DMS114 treated with DMSO at 0.1 percent for 48 hours (cell line): ENCODE data around the gene LCA5L.
"Not testable (repeated sequence)": the region's sequence is repeated elsewhere in the genome, so short reads cannot be mapped to it uniquely, and the experiment has no call there.

Experiments
- DNase-seq: peaks from one replicate; lab custom pipeline; 2025; ENCODE audit not compliant: unreplicated experiment; lab: John Stamatoyannopoulos, UW

Gene LCA5L

DNA sequence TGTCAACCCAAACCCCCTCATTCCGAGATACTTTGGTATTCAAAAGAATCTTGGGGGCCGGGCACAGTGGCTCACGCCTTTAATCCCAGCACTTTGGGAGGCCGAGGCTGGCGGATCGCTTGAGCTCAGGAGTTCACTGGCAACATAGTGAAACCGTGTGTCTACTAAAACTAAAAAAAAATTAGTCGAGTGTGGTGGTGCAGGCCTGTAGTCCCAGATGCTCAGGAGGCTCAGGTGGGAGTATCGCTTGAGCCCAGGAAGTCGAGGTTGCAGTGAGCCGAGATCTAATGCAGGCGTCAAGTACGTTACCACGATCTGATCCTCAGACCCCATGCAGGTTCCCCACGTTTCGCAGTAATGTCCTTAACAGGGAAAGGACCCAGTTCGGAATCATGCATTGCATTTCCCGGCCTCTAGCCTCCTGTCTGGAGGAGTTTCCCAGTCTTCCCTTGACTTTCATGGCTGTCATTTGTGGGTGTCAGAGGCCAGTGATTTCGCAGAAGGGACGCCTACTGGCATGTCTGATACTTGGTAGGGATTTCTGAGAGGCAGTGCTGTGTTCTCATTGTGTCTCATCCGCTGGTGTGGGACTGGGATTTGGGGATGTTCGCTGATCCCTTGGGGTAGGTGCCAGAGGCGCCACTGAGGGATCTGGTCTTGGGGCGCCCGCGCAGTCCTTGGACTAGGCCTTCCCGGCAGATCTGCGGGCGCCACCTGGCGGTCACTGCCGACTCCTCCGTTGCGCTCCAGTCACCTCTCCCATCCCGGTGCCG lies 57.4 kb downstream of the LCA5L start:
- DNase-seq, result peak; percentile 59

DNA sequence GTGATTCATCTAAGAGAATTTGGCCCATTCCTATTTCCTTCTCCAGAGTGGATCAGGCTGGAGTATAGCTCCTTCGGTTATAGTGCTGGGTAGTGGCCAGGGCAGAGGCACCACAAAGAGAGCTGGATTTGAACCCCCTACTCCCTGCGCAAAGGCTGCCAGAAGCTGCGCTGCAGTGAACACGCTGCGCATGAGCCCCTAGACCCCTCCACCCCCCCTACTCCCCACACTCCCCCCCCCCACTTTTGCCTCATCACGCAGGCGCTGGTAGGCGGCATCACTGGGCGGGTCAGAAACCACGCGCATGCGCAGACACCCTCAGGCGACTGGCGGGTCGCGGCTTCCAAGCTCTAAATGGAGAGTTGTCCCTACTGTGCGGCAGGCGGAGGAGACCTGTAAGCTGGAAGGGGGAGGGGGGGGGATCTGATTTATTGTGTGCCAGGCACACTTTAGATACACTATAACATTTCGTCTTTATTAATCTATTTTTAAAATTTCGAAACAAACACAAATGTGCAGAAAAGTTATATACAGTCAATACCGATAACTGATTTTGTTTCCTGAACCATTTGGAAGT lies 58.0 kb downstream of the LCA5L start:
- peak; percentile 72 for DNase-seq

DNA sequence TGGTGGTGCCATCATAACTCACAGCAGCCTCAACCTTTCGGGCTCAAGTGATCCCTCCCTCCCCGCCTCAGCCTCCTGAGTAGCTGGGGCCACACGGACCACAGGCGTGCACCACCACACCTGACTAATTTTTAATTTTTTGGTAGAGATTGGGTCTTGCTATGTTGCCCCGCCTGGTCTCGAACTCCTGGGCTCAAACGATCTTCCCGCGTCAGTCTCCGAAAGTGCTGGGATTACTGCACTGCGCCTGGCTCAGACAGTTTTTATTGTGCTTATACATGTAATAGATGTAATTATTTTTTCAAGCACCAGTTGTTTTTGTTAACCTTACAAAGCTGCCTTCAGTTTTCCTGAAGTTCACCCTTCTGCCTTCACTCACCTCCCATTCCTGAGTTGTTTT lies 58.7 kb downstream of the LCA5L start:
- no peak for DNase-seq

DNA sequence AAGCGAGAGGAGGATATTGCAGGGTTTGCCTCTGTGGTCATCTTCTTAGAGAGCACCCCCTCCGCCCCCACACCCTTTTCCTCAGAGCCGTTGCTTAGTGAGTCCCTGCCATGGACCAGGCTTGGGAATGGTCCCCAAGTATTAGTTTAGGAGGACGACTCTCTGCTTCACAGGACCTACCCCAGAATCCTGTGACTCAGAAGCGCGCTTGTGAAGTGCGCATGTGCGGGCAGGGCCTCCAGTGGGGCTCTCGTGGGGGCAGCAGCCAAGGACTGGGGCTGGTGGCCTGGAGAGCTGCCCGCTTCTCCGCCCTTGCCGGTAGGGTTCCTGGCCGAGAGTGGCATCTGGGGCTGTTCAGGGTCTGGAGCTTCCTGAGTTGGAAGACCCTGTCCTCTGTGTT lies 59.4 kb downstream of the LCA5L start:
- DNase-seq, result no peak

DNA sequence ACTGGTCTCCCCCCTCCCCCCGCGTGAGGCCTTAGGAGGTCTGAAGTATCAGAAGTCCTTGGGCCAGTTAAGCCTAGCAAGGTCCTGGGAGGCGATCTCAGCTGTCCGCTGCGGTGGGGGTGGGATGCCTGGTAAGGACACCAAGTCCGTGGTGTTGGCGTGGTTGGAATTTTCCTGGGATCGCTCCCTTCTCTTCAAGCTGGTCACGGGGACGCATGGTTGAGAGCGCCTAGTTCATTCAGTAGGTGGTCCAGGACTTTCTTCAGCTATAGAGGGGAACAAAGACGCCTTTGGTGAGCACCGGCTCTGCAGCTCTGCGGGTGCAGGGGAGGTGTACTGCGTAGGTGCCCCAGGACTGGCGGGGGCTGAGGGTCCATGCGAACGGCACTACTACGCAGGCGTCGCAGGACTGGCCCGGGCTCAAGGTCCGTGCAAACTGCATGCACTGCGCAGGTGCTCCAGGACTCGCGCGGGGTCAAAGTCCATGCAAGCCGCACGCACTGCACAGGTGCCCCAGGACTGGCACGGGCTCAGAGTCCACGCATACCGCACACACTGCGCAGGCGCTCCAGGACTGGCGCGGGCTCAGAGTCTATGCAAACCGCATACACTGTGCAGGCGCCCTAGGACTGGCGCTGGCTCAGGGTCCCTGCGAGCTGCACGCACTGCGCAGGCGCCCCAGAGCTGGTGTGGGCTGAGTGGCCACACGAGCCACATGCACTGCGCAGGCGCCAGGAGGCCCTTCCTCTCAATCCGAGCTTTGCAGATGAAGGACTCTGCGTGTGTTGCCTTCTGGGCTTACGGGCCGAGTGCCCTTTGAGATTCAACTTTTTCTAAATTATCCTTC lies 60.1 kb downstream of the LCA5L start:
- no peak for DNase-seq

DNA sequence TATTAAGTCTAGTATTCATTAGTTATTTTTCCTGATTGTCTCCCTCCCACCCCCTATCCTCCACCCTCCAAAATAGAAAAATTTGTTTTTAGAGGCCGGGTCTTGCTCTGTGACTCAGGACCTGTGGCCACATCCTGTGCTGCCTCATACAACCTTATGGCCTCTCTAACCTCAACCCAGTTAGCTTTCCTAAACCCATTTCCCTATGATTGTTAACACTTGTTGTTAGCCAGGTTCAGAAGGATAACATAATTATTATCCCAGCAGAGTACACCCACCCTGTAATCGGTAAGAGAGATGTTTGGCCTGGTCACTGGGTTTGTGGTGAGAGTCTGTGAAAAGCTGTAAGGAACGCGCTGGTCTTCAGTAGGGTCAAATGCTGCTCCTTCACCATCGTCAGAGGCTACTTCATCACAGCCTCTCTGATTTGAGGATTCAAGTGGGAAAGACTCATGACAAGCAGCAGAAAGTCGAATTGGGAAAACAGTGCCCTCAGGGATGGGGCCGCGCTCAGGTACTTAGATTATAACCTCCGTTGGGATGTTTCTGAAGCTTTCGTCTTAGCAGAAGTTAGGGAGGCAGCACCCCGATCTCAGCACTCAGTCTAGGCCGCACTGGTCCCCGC lies 60.8 kb downstream of the LCA5L start:
- DNase-seq, result no peak

DNA sequence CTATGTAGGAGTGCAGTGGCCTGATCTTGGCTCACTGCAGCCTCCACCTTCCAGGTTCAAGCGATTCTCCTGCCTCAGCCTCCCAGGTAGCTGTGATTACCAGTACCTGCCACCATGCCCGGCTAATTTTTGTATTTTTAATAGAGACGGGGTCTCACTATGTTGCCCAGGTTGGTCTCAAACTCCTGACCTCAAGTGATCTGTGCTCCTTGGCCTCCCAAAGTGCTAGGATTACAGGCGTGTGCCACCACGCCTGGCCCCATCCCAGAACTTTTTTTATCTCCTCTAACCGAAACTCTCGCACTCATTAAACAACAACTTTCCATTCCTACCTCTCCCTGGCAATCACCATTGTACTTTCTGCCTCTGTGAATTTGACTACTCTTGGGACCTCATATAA lies 63.5 kb downstream of the LCA5L start:
- not testable (repeated sequence) for DNase-seq

DNA sequence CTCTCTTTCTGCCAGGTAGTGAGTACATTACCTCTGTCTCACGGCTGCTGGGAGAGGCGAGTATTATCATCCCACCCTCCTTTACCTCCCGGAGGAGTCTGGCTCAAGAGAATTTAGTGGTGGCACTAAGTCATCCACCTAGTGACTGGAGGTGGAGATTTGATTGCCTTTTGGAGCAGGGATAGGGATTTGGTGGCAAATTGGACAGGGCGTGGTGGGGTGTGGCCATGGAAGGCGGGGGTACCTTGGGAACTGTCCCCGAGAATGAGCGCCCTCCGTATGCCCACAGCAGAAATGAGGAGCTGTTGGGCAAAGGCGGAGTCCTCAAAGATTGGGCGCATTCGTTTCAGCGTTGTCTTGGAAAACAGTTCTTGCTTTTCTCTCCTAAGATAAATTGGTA lies 64.6 kb downstream of the LCA5L start:
- no peak for DNase-seq

DNA sequence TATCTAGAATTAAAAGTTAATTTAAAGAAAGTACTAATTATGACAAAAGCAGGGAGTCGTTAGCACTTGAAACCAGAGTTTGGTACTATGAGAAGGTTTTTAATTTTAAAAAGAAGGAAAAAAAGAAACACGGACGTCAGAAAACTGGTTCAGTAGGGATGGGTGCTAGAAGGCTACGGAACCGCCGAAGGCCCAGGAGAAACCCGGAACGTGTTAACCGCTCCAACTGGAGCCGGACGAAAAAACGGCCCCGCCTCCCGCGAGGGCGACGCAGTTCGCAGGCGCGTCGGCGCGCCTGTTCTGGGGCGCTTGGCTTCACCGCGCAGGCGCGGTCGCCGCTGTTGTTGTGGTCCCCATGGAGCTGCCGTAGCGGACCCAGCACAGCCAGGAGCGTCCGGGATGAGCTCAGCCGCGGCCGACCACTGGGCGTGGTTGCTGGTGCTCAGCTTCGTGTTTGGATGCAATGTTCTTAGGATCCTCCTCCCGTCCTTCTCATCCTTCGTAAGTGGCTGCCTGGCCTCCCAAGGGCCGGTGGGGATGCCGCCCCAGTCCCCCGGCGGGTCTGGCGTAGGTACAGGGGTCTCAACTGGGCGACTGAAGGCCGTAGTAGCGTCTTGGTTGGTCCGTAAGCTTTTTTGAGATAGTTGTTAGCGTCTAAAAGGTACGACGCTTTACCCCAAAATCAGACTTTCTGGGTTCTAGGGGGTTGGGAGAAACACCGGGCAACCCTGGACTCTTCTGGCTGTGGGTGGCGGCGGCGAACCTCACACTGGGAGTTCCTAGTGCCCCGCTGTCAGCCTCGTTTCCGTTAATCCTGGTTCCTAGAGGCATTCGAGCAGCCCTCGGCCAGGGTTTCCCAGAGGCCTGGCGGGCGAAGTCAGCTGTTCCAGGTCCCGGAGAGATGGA lies 65.3 kb downstream of the LCA5L start:
- DNase-seq, result peak; percentile 78

DNA sequence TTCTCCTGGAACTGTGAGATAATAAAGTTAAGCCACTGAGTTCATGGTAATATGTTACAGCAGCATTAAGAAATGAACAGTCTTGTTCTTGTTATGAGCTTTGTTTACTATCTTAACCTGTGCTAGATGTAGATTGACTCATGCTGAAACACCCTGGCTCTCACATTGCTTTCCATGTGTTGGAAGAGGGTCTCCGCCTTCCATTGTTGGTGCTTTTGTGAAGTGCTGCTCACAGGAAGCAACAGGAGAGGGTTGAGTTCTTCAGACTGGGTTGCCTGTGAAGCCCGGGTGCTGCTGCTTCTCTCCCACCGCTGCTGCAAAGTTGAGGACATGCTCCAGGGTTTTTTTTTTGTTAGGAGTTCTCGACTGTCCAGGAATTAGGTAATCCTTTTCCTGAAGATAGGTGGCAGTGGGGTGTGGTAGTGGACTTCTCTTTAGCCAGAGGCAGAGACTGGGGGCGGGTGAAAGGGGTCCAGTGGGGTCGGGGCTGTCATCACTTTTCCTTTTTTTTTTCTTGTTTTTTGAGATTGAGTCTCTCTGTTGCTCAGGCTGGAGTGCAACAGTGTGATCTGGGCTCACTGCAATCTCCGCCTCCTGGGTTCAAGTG lies 68.0 kb downstream of the LCA5L start:
- DNase-seq, result no peak

DNA sequence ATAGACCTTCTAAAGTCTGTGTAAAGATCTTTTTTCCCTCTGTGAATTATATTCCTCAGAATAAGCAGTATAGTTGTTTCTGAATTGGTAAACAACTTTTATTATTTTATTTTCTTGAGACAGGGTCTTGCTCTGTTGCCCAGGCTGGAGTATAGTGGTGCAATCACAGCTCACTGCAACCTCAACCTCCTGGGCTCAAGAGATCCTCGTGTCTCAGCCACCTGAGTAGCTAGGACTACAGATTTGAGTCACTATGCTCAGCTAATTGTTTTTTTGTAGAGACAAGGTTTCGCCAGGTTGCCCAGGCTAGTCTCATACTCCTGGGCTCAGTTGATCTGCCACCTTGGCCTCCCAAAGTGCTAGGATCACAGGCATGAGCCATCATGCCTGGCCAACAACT lies 70.1 kb downstream of the LCA5L start:
- DNase-seq, result no peak

DNA sequence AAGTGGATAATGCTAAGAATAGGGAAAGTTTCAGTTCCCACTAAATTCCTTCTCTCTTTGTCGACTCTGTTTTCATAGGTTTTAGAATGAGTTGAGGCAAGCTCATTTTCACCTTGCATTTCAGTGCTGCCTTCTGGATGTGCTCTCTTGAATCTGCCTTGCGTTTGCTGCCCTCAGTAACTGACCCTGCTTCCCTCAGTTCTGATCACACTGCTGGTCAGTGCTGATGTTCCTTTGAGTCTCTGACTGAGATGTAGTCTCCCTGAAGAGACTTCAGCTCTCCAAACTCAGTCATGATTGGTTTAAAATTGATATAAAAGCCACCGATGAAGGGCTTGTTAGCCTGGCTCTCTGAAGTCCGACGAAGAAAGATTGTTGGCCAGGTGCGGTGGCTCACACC lies 71.5 kb downstream of the LCA5L start:
- no peak for DNase-seq

DNA sequence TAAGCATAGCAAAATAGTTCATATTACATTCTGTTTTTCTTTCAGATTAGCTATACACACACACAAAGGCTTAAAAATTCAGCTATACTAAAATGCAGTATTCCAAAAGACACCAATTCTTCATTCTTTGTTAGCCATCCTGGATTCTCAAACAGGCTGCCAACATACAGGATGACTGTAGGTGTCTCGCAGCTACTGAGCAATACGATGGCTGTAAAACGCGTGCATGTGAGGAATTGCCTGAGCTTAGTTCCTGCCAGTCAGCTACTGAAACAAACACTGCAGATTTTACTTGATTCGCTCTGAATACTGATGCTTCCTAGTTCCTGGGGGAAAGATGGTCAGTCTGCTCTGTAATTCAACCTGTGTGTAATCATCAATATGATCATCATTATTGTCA lies 71.9 kb downstream of the LCA5L start:
- DNase-seq, result peak; percentile 38

DNA sequence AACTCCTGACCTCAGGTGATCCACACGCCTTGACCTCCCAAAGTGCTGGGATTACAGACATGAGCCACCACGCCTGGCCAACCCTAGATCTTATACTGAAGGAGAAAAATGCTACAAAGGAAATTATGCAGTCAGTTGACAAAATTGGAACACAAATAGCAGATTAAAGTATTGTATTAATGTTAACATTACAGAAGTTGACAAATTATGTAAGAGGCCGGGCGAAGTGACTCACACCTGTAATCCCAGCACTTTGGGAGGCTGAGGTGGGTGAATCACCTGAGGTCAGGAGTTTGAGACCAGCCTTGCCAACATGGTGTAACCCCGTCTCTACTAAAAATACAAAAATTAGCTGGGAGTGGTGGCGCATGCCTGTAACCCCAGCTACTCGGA lies 75.7 kb downstream of the LCA5L start:
- DNase-seq, result not testable (repeated sequence)

DNA sequence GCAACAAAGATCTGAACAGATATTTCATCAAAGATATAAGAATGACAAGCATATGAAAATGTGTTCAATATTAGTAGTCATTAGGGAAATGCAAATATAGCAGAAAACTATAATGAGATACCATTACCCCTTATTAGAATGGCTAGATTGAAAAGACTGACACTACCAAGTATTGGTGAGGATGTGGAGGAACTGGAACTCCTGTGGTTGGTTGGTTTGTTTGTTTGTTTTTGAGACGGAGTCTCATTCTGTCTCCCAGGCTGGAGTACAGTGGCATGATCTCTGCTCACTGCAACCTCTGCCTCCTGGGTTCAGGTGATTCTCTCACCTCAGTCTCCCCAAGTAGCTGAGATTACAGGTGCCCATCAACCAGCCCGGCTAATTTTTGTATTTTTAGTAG lies 77.8 kb downstream of the LCA5L start:
- DNase-seq, result no peak

DNA sequence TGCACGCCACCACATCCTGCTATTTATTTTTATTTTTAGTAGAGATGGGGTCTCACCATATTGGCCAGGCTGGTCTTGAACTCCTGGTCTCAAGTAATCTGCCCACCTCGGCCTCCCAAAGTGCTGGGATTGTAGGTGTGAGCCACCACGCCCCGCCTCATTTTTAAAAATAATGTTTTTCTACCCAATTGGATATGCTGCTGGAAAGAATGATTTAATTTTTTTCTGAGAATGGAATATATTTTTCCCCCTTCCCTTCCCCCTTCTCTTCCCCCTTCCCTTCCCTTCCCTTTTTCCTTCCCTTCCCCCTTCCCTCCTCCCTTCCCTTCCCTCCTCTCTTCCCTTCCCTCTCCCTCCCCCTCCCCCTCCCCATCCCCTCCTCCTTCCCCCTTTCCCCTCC lies 79.0 kb downstream of the LCA5L start:
- DNase-seq, result no peak

DNA sequence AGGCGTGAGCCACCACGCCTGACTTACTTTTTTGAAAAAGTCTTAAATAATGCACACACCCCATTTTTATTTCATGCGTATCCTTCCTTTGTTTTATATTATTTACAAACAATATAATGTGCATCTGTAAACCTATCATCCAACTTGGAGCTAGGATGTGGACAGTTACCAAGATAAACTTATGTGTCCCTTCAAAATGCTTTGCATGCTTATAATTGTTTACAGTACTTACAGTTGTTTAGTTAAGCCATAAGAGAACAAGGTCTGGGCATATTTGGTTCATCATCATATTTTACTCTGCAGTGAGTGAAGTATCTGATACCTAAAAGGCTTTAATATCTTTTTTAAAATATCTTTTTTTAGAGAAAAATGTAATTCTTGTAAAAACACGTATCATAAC lies 80.6 kb downstream of the LCA5L start:
- no peak for DNase-seq

DNA sequence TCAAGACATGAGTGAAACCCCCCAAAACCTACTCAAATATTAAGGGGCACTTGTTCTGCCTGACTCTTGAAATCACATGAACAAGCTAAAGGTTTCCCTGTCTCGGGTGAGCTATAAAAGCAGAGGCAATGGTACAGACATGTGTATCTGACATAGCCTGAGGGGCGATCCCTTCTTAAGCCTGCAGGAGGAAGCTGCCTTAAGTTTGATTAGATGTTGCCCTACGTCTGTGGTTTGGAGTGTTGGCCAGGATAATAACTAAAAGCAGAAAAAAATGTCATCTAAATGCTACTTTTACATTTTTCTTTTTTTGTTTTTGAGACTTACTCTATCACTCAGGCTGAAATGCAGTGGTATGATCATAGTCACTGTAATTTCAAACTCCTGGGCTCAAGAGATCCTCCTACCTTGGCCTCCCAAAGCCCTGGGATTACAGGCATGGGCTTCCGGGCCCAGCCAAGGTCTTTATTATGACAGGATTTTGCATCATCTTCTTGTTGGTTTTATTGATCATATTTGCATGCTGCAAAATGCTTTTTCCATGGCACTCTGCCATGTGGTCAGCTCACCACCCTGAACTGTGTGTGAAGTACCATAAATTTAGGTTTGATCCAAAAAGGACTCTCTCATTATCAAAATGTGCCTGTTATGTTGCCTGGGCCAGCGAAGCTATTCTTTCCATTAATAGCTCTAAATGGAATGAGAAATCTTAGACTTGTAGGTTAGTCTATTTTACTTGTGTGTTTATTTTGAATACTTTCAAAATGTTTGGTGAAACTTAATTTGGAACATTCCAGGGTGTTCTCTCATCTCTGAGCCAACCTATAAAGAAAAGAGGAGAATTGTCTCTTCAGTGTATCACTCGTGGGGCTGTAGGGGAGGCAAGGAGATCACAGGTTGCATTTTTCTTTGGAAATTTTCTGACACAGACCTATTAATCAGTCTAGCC lies 81.7 kb downstream of the LCA5L start:
- no peak for DNase-seq

DNA sequence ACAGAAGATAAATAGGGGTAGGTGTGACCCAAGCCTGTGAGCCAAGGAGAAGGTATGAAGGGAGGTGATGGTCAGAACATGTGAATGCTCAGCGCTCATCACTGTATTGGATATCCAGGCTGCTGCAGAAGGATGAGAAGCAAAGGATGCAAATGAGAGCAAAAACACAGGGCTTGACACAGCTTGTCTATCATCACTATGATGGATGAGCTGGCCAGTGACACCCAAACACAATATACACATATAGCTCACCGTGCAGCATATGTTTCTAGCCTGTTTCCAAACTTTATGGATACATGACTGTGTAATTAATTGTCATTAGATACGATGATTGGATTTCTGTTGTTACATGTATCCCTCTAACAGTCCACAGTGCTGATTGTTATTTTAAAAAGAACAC lies 82.8 kb downstream of the LCA5L start:
- DNase-seq, result no peak
